Panc1 (cell line): ENCODE results near the gene ADARB1.

Experiments
- CTCF ChIP-seq: fragments of 450-650 bp; IDR thresholded peaks from 2 replicates; pipeline ENCODE4 v1.5.1; 2017; ENCODE audit warnings: mild to moderate bottlenecking
- POLR2AphosphoS5 ChIP-seq: IDR thresholded peaks from 2 replicates; pipeline ENCODE4 v1.6.1; 2012; ENCODE audit warnings: mild to moderate bottlenecking, low read depth, low read length, moderate library complexity
- REST ChIP-seq, 2 experiments: IDR thresholded peaks; 2 replicates each; pipeline ENCODE4 v1.6.1; 2011 to 2012; ENCODE audit warnings: low read depth in 2 of 2, control low read depth in 1 of 2, low read length in 1 of 2, mild to moderate bottlenecking in 1 of 2, moderate library complexity in 1 of 2; ENCODE audit not compliant: insufficient read depth in 1 of 2
- TCF7L2 ChIP-seq: IDR thresholded peaks from 2 replicates; pipeline ENCODE4 v1.6.1; 2011; ENCODE audit warnings: mild to moderate bottlenecking, low read depth, low read length, inconsistent platforms

- TF ChIP-seq CTCF (no peak), POLR2AphosphoS5 (no peak), TCF7L2 (no peak), REST (IDR thresholded peaks at IDR 0.05; ENCODE audit: insufficient read depth in 1 of 2, low read depth in 2 of 2, low read length in 1 of 2) (no peak)
These were observed 37.8 kb upstream of the ADARB1 start for GRCh38 chr21:45036630-45037029.
